ENCODE results near the gene DENND4C. TPM values are rescaled to one million over a fixed set of nuclear protein-coding genes. Genes with fewer than 3 reads are reported as not detected.
"Not testable (repeated sequence)": the region's sequence is repeated elsewhere in the genome, so short reads cannot be mapped to it uniquely, and the experiment has no call there.

Gene DENND4C
- total RNA-seq, 1 experiment from 2014 or later = 26.6 TPM

DNA sequence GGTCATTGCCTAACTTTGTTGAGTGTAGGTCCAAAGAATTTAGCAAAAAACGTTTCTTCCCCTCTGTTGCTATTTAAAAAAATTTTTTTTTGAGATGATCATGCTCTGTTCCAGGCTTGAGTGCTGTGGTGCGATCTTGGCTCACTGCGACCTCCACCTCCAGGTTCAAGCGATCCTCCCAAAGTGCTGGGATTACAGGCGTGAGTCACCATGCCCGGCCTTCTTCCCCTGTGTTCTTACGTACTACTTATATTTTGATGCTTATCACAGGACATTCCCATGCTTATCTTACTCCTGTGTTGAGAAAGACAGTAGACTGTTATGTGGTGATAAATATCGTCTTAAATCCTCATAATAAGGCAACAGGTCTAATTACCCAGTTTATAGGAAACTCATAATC, 180.8 kb downstream of the DENND4C start:
- no peak for DNase-seq
- Histone ChIP-seq H3K56ac (ENCODE audit: insufficient read length, low read depth, low read length) (no peak overlapping the region), H3K4ac (ENCODE audit: low read depth, low read length) (no peak overlapping the region), H3K14ac (ENCODE audit: insufficient read depth, low read length) (no peak overlapping the region), H2BK5ac (ENCODE audit: insufficient read length, low read length) (no peak overlapping the region), H2BK12ac (ENCODE audit: insufficient read length, low read depth, low read length) (no peak overlapping the region), H2AK5ac (ENCODE audit: insufficient read length, low read length) (no peak overlapping the region), H3K27me3 (ENCODE audit: insufficient read depth, low read length) (peaks cover 3% of the 10 kb centered on the region; the same call in 1 of the 2 replicates), H3K9ac (ENCODE audit: extremely low read depth, insufficient read length, low read length) (no peak overlapping the region), H3K4me2 (ENCODE audit: insufficient read depth, insufficient read length, low read length) (no peak overlapping the region), H2BK15ac (ENCODE audit: low read depth, low read length) (no peak overlapping the region), H3K27ac (ENCODE audit: insufficient read length, low read depth, low read length) (no peak overlapping the region), H2BK20ac (ENCODE audit: low read depth, low read length, poor library complexity, severe bottlenecking) (no peak overlapping the region), H4K20me1 (ENCODE audit: control insufficient read depth, insufficient read depth, insufficient read length) (no peaks in the 10 kb centered on the region), H2AFZ (ENCODE audit: low read length) (no peak overlapping the region), H3K23me2 (ENCODE audit: insufficient read length, low read depth, low read length, poor library complexity, severe bottlenecking) (peaks cover 17% of the 10 kb centered on the region), H3K9me3 (ENCODE audit: control insufficient read depth, low read depth, low read length) (no peaks in the 10 kb centered on the region), H3K23ac (ENCODE audit: insufficient read length, low read depth, low read length) (no peak overlapping the region), H3K18ac (ENCODE audit: insufficient read length, low read depth, low read length) (no peak overlapping the region), H2BK120ac (ENCODE audit: low read depth, low read length, poor library complexity, severe bottlenecking) (no peak overlapping the region), H3K79me2 (ENCODE audit: insufficient read depth, low read length) (peaks cover 2% of the 10 kb centered on the region; the same call in 1 of the 2 replicates), H3K79me1 (ENCODE audit: insufficient read depth, low read depth, low read length, poor library complexity, severe bottlenecking) (no peaks in the 10 kb centered on the region), H4K91ac (ENCODE audit: insufficient read length, low read depth, low read length) (no peak overlapping the region), H4K5ac (ENCODE audit: insufficient read length, low read depth, low read length) (no peak overlapping the region), H3K4me1 (ENCODE audit: insufficient read depth, low read length) (peaks cover 7% of the 10 kb centered on the region; the same call in 1 of the 2 replicates), H4K8ac (replicated peaks; ENCODE audit: insufficient read length, low read depth, low read length) (no peak overlapping the region), H3T11ph (ENCODE audit: low read length) (no peak overlapping the region)
- peaks cover 38 to 40% of the 10 kb centered on the region in 2 experiments for H3K4me1 Mint-ChIP-seq
- TF ChIP-seq, protein P1, sequence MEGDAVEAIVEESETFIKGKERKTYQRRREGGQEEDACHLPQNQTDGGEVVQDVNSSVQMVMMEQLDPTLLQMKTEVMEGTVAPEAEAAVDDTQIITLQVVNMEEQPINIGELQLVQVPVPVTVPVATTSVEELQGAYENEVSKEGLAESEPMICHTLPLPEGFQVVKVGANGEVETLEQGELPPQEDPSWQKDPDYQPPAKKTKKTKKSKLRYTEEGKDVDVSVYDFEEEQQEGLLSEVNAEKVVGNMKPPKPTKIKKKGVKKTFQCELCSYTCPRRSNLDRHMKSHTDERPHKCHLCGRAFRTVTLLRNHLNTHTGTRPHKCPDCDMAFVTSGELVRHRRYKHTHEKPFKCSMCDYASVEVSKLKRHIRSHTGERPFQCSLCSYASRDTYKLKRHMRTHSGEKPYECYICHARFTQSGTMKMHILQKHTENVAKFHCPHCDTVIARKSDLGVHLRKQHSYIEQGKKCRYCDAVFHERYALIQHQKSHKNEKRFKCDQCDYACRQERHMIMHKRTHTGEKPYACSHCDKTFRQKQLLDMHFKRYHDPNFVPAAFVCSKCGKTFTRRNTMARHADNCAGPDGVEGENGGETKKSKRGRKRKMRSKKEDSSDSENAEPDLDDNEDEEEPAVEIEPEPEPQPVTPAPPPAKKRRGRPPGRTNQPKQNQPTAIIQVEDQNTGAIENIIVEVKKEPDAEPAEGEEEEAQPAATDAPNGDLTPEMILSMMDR (conservative IDR thresholded peaks at IDR 0.05) = no peak
- WGBS (ENCODE audit: extremely low coverage, insufficient read length, low lambda C conversion rate) = no CpG with 5 or more reads among the region's 8 CpGs
- peaks cover 14% of the 10 kb centered on the region for H3K27me3 Mint-ChIP-seq (ENCODE audit: low read depth)
- H3K27ac Mint-ChIP-seq = no peak overlapping the region
- peaks cover 3 to 26% (median 4%) of the 10 kb centered on the region in 3 experiments; a peak in 6 of 7 replicates for H3K36me3 Mint-ChIP-seq (ENCODE audit: insufficient read depth in 1 of 3, low read depth in 3 of 3)
- no peak overlapping the region for H3K4me3 Mint-ChIP-seq
- no peaks in the 10 kb centered on the region; a peak in 1 of 5 replicates for H3K9me3 Mint-ChIP-seq

DNA sequence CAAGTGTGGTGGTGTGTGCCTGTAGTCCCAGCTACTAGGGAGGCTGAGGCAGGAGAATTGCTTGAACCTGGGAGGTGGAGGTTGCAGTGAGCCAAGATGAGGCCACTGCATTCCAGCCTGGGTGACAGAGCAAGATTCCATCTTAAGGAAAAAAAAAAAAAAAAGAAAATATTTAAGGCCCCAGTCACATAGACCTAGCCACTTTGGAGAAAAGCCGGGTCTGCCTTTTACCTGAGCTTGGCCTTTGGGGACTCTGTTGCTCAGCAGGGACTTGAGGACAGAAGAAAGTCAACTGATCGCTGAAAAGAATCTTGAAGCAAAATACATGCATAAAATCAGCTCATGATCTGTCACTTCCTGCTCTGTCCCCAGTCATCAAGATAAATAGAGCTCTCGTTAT, 183.0 kb downstream of the DENND4C start:
- Mint-ChIP-seq H3K4me1 (peaks cover 31% of the 10 kb centered on the region in 2 experiments), H3K36me3 (ENCODE audit: insufficient read depth in 1 of 3, low read depth in 3 of 3) (peaks cover 6 to 42% (median 21%) of the 10 kb centered on the region in 3 experiments)
- peaks cover 13% of the 10 kb centered on the region for H3K23me2 ChIP-seq (ENCODE audit: insufficient read length, low read depth, low read length, poor library complexity, severe bottlenecking)
- not testable (repeated sequence) for DNase-seq; H3K14ac ChIP-seq (ENCODE audit: insufficient read depth, low read length); H4K20me1 ChIP-seq (ENCODE audit: control insufficient read depth, insufficient read depth, insufficient read length); H3K27ac Mint-ChIP-seq; H4K8ac ChIP-seq (replicated peaks; ENCODE audit: insufficient read length, low read depth, low read length); H3K79me1 ChIP-seq (ENCODE audit: insufficient read depth, low read depth, low read length, poor library complexity, severe bottlenecking); H3K9me3 ChIP-seq (ENCODE audit: control insufficient read depth, low read depth, low read length); H3K18ac ChIP-seq (ENCODE audit: insufficient read length, low read depth, low read length); H2BK5ac ChIP-seq (ENCODE audit: insufficient read length, low read length); H3K4me2 ChIP-seq (ENCODE audit: insufficient read depth, insufficient read length, low read length); H3T11ph ChIP-seq (ENCODE audit: low read length); H3K56ac ChIP-seq (ENCODE audit: insufficient read length, low read depth, low read length); H3K27ac ChIP-seq (ENCODE audit: insufficient read length, low read depth, low read length); H2BK20ac ChIP-seq (ENCODE audit: low read depth, low read length, poor library complexity, severe bottlenecking); H3K4me3 Mint-ChIP-seq; H2BK12ac ChIP-seq (ENCODE audit: insufficient read length, low read depth, low read length); H3K23ac ChIP-seq (ENCODE audit: insufficient read length, low read depth, low read length); H3K4ac ChIP-seq (ENCODE audit: low read depth, low read length); H3K27me3 ChIP-seq (ENCODE audit: insufficient read depth, low read length); H3K27me3 Mint-ChIP-seq (ENCODE audit: low read depth); H3K9ac ChIP-seq (ENCODE audit: extremely low read depth, insufficient read length, low read length); H2AFZ ChIP-seq (ENCODE audit: low read length); H4K5ac ChIP-seq (ENCODE audit: insufficient read length, low read depth, low read length); H3K9me3 Mint-ChIP-seq; H3K4me1 ChIP-seq (ENCODE audit: insufficient read depth, low read length); H2BK15ac ChIP-seq (ENCODE audit: low read depth, low read length); H2AK5ac ChIP-seq (ENCODE audit: insufficient read length, low read length); H2BK120ac ChIP-seq (ENCODE audit: low read depth, low read length, poor library complexity, severe bottlenecking); H3K79me2 ChIP-seq (ENCODE audit: insufficient read depth, low read length); H4K91ac ChIP-seq (ENCODE audit: insufficient read length, low read depth, low read length)
- no CpG with 5 or more reads among the region's 3 CpGs for WGBS (ENCODE audit: extremely low coverage, insufficient read length, low lambda C conversion rate)

Measured in H9 (cell line).